ENCODE measurements around the gene FHIP2A.

GRCh38 chr10:114850126-114850525 is 28.5 kb downstream of the FHIP2A start:
- TF ChIP-seq EP300 (IDR thresholded peaks at IDR 0.05) (no peak), CTCF (IDR thresholded peaks at IDR 0.05) (no peak)

Measured in upper lobe of left lung (tissue), 4 donors.